ENCODE results near the gene CHID1. TPM values are rescaled to one million over a fixed set of nuclear protein-coding genes. Genes with fewer than 3 reads are reported as not detected.

CHID1 gene
- total and polyA plus RNA-seq, 4 donors, result 41.7 to 92.2 (median 48.8) TPM

GRCh38 chr11:818396-819128 lies 92.0 kb downstream of the CHID1 start, which contains the start of gene PNPLA2:
Gene PNPLA2, plus strand, starts transcription at chr11:818914. Its CDS starts 805 bp downstream, at chr11:819719.
- no peak for TF ChIP-seq CTCF (IDR thresholded peaks at IDR 0.05; ENCODE audit: control extremely low read depth, extremely low read depth)
- peak within 1 kb of the TSS; percentile 4 to 46 for H3K9ac ChIP-seq (ENCODE audit: insufficient read depth in 1 of 2, low read length in 2 of 2)
- peak within 1 kb of the TSS; percentile 85 for H3K4me3 ChIP-seq
- no peaks in the 10 kb centered on the region for H3K9me3 ChIP-seq (ENCODE audit: control insufficient read depth in 4 of 4, insufficient read depth in 3 of 4, low read length in 3 of 4)
- peaks cover 0 to 23% (median 3%) of the 10 kb centered on the region in 4 donors for H3K36me3 ChIP-seq (ENCODE audit: control insufficient read depth in 4 of 4, insufficient read depth in 4 of 4, low read length in 4 of 4)
- H3K27me3 ChIP-seq (ENCODE audit: control insufficient read depth in 3 of 3, insufficient read depth in 3 of 3, low read length in 2 of 3), result no peaks in the 10 kb centered on the region
- DNase-seq, result peak in 1 of 3 donors; percentile 41
- ATAC-seq (ENCODE audit: insufficient read depth, low FRiP score), result peak; percentile 6
- 18 to 33% methylated on average over 18 to 20 of the region's 20 CpGs for WGBS, 2 donors
- peak within 1 kb of the TSS; percentile 94 to 95 for H3K27ac ChIP-seq (ENCODE audit: low read depth in 1 of 2, low read length in 1 of 2)
- peaks cover 4 to 23% (median 5%) of the 10 kb centered on the region in 5 donors for H3K4me1 ChIP-seq (ENCODE audit: control insufficient read depth in 5 of 5, insufficient read depth in 5 of 5, low read length in 5 of 5)

Small RNA genes lying within 50 kb of the gene (small RNA-seq; reads per million reads assigned to genes)
- gene RNU6-1025P (ENCODE audit: low replicate concordance), result not detected

Other genes starting within 250 kb of the CHID1 start
- gene DEAF1, start 215.6 kb downstream of the CHID1 start, total RNA-seq, result 10 to 100 TPM; 18.5 to 33.1 TPM
- gene DEAF1, start 215.6 kb downstream of the CHID1 start, polyA plus RNA-seq, result 10 to 100 TPM; 20.0 to 24.7 TPM
- 10 to 100 TPM; 10.3 to 23.2 TPM for gene TMEM80, start 215.0 kb downstream of the CHID1 start, total RNA-seq
- gene TMEM80, start 215.0 kb downstream of the CHID1 start, polyA plus RNA-seq, result 10 to 100 TPM; 13.8 to 28.1 TPM
- 100 to 1,000 TPM in 1 of 2 donors, 10 to 100 TPM in 1; 92.4 to 166 TPM for gene EPS8L2, start 204.6 kb downstream of the CHID1 start, total RNA-seq
- gene EPS8L2, start 204.6 kb downstream of the CHID1 start, polyA plus RNA-seq, result 100 to 1,000 TPM in 1 of 2 donors, 10 to 100 TPM in 1; 35.6 to 114 TPM
- gene TALDO1, start 163.3 kb downstream of the CHID1 start, total RNA-seq, result 100 to 1,000 TPM; 128 to 292 TPM
- gene TALDO1, start 163.3 kb downstream of the CHID1 start, polyA plus RNA-seq, result 100 to 1,000 TPM; 186 to 311 TPM
- 10 to 100 TPM; 24.6 to 63.1 TPM for gene GATD1, start 133.3 kb downstream of the CHID1 start, total RNA-seq
- 10 to 100 TPM; 22.1 to 53.6 TPM for gene GATD1, start 133.3 kb downstream of the CHID1 start, polyA plus RNA-seq
- gene CEND1, start 120.7 kb downstream of the CHID1 start, total RNA-seq, result under 1 TPM in 1 of 2 donors, not detected in 1; 0.18 TPM
- gene CEND1, start 120.7 kb downstream of the CHID1 start, polyA plus RNA-seq, result under 1 TPM; 0.10 to 0.14 TPM
- gene SLC25A22, start 112.5 kb downstream of the CHID1 start, total RNA-seq, result 10 to 100 TPM; 10.6 to 38.2 TPM
- 10 to 100 TPM; 18.6 to 36.4 TPM for gene SLC25A22, start 112.5 kb downstream of the CHID1 start, polyA plus RNA-seq
- gene PIDD1, start 105.6 kb downstream of the CHID1 start, total RNA-seq, result 10 to 100 TPM in 1 of 2 donors, 1 to 10 TPM in 1; 8.7 to 15.3 TPM
- gene PIDD1, start 105.6 kb downstream of the CHID1 start, polyA plus RNA-seq, result 10 to 100 TPM in 1 of 2 donors, 1 to 10 TPM in 1; 8.5 to 16.9 TPM
- 1,000 to 10,000 TPM in 1 of 2 donors, 100 to 1,000 TPM in 1; 441 to 1,892 TPM for gene RPLP2, start 100.8 kb downstream of the CHID1 start, total RNA-seq
- gene RPLP2, start 100.8 kb downstream of the CHID1 start, polyA plus RNA-seq, result 1,000 to 10,000 TPM; 1,133 to 2,648 TPM
- gene PNPLA2, start 91.9 kb downstream of the CHID1 start, total RNA-seq, result 100 to 1,000 TPM in 1 of 2 donors, 10 to 100 TPM in 1; 65.1 to 160 TPM
- 10 to 100 TPM; 76.1 to 92.4 TPM for gene PNPLA2, start 91.9 kb downstream of the CHID1 start, polyA plus RNA-seq
- gene CRACR2B, start 82.9 kb downstream of the CHID1 start, total RNA-seq, result 10 to 100 TPM; 17.9 to 45.1 TPM
- gene CRACR2B, start 82.9 kb downstream of the CHID1 start, polyA plus RNA-seq, result 10 to 100 TPM; 19.1 to 44.4 TPM
- gene CD151, start 77.9 kb downstream of the CHID1 start, total RNA-seq, result 100 to 1,000 TPM; 182 to 486 TPM
- 100 to 1,000 TPM; 313 to 556 TPM for gene CD151, start 77.9 kb downstream of the CHID1 start, polyA plus RNA-seq
- 100 to 1,000 TPM; 144 to 155 TPM for gene POLR2L, start 68.3 kb downstream of the CHID1 start, total RNA-seq
- 100 to 1,000 TPM; 179 to 183 TPM for gene POLR2L, start 68.3 kb downstream of the CHID1 start, polyA plus RNA-seq
- gene TSPAN4, start 68.0 kb downstream of the CHID1 start, total RNA-seq, result 100 to 1,000 TPM in 1 of 2 donors, 10 to 100 TPM in 1; 68.3 to 135 TPM
- 100 to 1,000 TPM; 133 to 197 TPM for gene TSPAN4, start 68.0 kb downstream of the CHID1 start, polyA plus RNA-seq
- gene AP2A2, start 15.1 kb upstream of the CHID1 start, total RNA-seq, result 10 to 100 TPM; 60.0 to 93.2 TPM
- gene AP2A2, start 15.1 kb upstream of the CHID1 start, polyA plus RNA-seq, result 10 to 100 TPM; 33.8 to 48.8 TPM
- gene MUC6, start 125.9 kb upstream of the CHID1 start, total RNA-seq, result under 1 TPM in 1 of 2 donors, not detected in 1; 0.92 TPM
- gene MUC6, start 125.9 kb upstream of the CHID1 start, polyA plus RNA-seq, result under 1 TPM; 0.01 to 0.06 TPM
- under 1 TPM; 0.03 to 0.43 TPM for gene MUC2, start 164.1 kb upstream of the CHID1 start, total RNA-seq
- under 1 TPM; 0.24 to 0.37 TPM for gene MUC2, start 164.1 kb upstream of the CHID1 start, polyA plus RNA-seq
- gene MUC5AC, start 247.1 kb upstream of the CHID1 start, total RNA-seq, result under 1 TPM; 0.46 to 0.77 TPM
- gene MUC5AC, start 247.1 kb upstream of the CHID1 start, polyA plus RNA-seq, result 1 to 10 TPM; 1.2 to 1.3 TPM